ENCODE data around the gene HOXA9. TPM values are rescaled to one million over a fixed set of nuclear protein-coding genes. Genes with fewer than 3 reads are reported as not detected.
A peak's percentile ranks its signal among the peaks of the same experiment; 100 is the strongest.

Gene HOXA9
- total RNA-seq, result 1.2 TPM
- long read RNA-seq, partial matches to known transcripts, result 0 of 1 reads
- long read RNA-seq, other reads (novel, unspliced or antisense), result 0 of 1 reads

DNA sequence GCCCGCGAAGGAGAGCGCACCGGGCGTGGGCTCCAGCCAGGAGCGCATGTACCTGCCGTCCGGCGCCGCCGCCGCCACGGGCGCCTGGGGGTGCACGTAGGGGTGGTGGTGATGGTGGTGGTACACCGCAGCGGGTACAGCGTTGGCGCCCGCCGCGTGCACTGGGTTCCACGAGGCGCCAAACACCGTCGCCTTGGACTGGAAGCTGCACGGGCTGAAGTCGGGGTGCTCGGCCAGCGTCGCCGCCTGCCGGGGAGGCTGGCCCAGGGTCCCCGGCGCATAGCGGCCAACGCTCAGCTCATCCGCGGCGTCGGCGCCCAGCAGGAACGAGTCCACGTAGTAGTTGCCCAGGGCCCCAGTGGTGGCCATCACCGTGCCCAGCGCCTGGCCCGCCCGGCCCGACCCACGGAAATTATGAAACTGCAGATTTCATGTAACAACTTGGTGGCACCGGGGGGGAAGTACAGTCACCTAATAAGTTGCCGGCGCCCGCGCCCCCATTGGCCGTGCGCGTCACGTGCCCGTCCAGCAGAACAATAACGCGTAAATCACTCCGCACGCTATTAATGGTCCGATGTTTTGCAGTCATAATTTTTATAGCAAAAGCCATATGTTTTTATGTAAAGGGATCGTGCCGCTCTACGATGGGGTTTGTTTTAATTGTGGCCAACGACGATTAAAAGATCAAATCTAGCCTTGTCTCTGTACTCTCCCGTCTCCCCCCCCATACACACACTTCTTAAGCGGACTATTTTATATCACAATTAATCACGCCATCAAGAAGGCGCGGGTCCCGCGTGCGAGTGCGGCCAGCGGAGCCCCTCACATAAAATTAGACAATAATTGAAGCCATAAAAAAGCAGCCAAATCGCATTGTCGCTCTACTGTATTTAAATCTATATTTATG, at the start of gene HOXA9:
HOXA9 (minus strand) TSS at position 449 of the 907 bp plus-strand sequence; CDS start at position 369, 80 bp downstream.
- ATAC-seq (peak; percentile 25), DNase-seq (peak; percentile 76)
- TF ChIP-seq, protein P1, sequence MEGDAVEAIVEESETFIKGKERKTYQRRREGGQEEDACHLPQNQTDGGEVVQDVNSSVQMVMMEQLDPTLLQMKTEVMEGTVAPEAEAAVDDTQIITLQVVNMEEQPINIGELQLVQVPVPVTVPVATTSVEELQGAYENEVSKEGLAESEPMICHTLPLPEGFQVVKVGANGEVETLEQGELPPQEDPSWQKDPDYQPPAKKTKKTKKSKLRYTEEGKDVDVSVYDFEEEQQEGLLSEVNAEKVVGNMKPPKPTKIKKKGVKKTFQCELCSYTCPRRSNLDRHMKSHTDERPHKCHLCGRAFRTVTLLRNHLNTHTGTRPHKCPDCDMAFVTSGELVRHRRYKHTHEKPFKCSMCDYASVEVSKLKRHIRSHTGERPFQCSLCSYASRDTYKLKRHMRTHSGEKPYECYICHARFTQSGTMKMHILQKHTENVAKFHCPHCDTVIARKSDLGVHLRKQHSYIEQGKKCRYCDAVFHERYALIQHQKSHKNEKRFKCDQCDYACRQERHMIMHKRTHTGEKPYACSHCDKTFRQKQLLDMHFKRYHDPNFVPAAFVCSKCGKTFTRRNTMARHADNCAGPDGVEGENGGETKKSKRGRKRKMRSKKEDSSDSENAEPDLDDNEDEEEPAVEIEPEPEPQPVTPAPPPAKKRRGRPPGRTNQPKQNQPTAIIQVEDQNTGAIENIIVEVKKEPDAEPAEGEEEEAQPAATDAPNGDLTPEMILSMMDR (IDR thresholded peaks at IDR 0.05), result no peak
- no peaks in the 10 kb centered on the region for H3K9me3 ChIP-seq
- intact Hi-C loops (cut with DNase I), result loop anchor here (10.0 kb wide), 2 partner anchors 1271 to 1301 kb away; no protein-coding TSS in a partner anchor
- H3K4me1 ChIP-seq, result peaks cover 32% of the 10 kb centered on the region
- no peak within 1 kb of the TSS for H3K27ac ChIP-seq
- H3K36me3 ChIP-seq, result no peaks in the 10 kb centered on the region
- peaks cover 94% of the 10 kb centered on the region for H3K27me3 ChIP-seq
- peak within 1 kb of the TSS; percentile 39 for H3K4me3 ChIP-seq

DNA sequence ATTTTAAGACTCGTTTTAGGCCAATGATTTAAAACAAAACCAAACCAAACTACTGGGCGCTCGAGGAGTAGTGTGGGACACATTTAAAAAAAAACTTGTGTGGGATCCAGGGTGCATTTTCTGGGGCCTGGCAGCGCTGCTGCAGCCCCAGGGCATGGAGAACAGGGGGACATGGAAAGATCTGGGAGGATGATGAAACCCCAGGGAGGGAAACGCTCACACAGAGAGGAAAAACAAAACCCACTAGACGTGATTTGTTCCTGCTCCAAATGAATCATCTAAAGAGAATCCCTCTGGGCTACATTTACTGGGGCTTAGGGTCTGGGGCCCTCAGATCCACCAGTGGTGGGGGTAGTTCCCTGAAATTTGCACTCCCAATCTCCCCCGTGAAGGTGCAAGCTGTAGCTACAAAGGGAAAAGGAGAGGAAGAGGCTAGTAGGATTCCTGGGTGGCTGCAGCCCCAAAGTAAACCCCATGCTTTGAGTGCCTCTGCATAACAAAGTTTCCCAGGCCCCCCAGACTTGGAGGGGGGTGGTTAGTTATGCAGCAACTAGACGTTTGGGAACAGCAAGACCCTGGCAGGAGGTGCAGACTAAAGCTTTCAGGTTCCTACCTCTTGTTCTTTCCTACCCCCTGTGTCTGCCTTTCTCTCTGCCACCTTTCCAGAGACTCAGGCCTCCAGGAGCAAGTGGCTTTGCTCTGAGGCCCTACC, 49.1 kb upstream of the HOXA9 start:
- intact Hi-C loops (cut with DNase I), result no loop called here
- DNase-seq, result no peak
- no peak overlapping the region for H3K4me3 ChIP-seq
- peaks cover 12% of the 10 kb centered on the region for H3K4me1 ChIP-seq
- TF ChIP-seq, protein P1 (IDR thresholded peaks at IDR 0.05), result no peak
- ATAC-seq, result no peak
- H3K36me3 ChIP-seq, result no peaks in the 10 kb centered on the region
- H3K27ac ChIP-seq, result no peak overlapping the region
- peaks cover 83% of the 10 kb centered on the region for H3K27me3 ChIP-seq
- H3K9me3 ChIP-seq, result no peaks in the 10 kb centered on the region

DNA sequence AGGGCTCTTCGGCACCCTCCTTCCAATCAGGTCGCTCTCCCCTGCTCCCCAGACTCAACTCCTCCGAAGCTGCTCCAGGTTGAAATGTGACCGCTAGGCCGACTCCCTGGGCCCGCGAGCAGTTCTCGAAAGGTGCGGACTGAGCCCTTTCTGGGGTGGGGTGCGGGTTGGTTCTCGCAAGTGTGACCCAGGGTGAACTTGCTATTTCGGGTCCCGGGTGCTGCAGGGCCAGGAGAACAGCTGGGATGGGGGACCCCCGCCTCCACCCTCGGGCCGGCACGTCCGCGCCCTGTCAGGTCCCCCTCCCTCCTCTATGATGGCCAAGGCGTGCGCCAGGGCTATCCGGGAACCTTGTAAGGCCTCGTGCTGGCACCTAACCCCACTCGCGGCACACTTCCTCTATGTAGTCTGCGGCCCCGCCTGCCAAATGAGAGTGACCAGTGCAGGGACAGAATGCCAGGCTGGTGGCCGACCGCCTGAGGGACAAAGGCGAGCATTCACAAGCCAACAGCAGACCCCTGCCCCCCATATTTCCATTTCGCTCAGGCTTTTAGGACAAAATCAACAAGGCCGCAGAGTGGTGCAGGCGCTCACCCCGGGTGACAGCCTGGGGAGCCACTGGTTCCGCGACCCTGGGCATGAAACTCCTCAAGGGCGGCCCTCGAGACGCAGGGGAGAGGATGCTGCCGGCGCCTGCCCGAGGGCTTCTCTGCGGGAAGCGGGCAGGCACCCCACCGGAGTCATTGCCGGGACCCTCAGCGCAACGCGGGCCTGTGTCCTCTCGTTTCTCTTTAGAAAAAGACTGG, 48.3 kb upstream of the HOXA9 start:
- intact Hi-C loops (cut with DNase I), result no loop called here
- DNase-seq (peak; percentile 60), ATAC-seq (peak; percentile 28)
- Histone ChIP-seq H3K9me3 (no peaks in the 10 kb centered on the region), H3K4me1 (peaks cover 12% of the 10 kb centered on the region), H3K4me3 (no peak overlapping the region), H3K27ac (no peak overlapping the region), H3K36me3 (no peaks in the 10 kb centered on the region), H3K27me3 (peaks cover 83% of the 10 kb centered on the region)
- TF ChIP-seq, protein P1 (IDR thresholded peaks at IDR 0.05), result no peak

DNA sequence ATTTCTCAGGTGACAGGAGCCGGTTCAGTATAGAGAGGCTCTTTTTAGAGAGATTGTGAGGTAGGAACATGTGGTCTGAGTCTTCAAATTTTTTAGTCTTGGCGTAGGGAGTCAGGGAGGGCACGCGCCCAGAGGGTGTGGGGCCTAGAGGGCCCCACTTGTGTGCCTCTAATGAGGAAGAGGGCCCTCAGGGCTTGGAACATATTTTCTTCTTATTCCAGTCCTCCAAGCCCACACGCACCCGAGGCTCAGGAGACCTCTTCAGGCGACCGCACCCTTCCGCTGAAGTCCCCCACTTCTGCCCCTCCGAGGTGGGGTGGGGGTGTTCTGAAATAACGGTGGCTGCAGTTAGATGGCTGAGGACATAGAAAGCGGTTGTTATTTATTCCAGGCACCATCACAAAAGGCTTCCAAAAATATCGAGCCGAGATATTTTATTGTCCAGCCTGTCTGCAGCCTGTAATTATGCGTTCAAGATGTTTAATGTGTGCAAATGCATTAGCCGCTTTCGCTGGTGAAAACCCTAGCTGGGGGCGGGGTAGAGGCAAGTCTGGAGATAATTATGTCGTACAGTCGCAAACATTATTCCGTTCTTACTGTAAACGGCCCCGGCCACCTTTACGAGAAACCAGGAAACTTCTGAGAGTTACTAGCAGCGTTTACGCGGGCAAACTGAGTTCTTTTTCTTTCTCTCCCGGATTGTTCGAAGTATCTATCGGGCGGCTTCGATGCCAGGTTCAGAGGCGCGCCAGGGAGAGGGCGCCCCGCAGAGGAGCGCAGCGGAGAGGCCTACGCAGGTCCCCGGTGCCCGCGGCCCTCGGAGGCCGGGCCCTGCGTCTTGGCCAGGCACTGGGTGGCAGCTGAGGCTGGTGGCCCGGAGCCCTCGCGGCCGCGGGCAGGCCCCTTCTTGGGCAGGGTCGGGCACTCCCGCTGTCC, 47.4 kb upstream of the HOXA9 start:
- no peak overlapping the region for H3K4me3 ChIP-seq
- TF ChIP-seq, protein P1 (IDR thresholded peaks at IDR 0.05), result no peak
- H3K36me3 ChIP-seq, result no peaks in the 10 kb centered on the region
- peaks cover 84% of the 10 kb centered on the region for H3K27me3 ChIP-seq
- DNase-seq, result peak; percentile 43
- ATAC-seq, result no peak
- intact Hi-C loops (cut with DNase I), result no loop called here
- no peak overlapping the region for H3K27ac ChIP-seq
- H3K9me3 ChIP-seq, result no peaks in the 10 kb centered on the region
- peaks cover 12% of the 10 kb centered on the region for H3K4me1 ChIP-seq

All from upper lobe of right lung (tissue), 1 donor.